HCT116 (cell line): ENCODE results near the gene GUCA2A. TPM values are rescaled to one million over a fixed set of nuclear protein-coding genes. Genes with fewer than 3 reads are reported as not detected.

Experiments
- ATAC-seq: fragments of 200-7000 bp; cut with Tn5 transposase; 2 replicates; pipeline ENCODE4 v1.9.1; 2020; ENCODE audit warnings: mild to moderate bottlenecking, moderate library complexity
- BruUV-seq: library from RNA; stranded (reverse); fragments of 400-500 nt; replicated peaks from 2 replicates; lab custom pipeline; 2021; lab: Mats Ljungman, UMichigan
- CTCF ChIA-PET: fragments of 300-600 bp; sonication (Branson Sonifier 250); formaldehyde crosslinking; loops from one replicate; lab custom pipeline; 2021; ENCODE audit warnings: antibody characterized with exemption; lab: Charles Lee
- POLR2A ChIA-PET: fragments of 300-600, 350-600 bp; sonication (Branson Sonifier 250); formaldehyde crosslinking; loops from one replicate; lab custom pipeline; 2021; ENCODE audit warnings: antibody characterized with exemption; lab: Charles Lee
- RAD21 ChIA-PET, 2 experiments: fragments of 300-600 bp; sonication (Branson Sonifier 250); formaldehyde crosslinking; loops; one replicate each; lab custom pipeline; 2023; ENCODE audit warnings: low total read pairs in 2 of 2; ENCODE audit not compliant: uncharacterized antibody in 2 of 2, unreplicated experiment in 2 of 2, low non-redundant PET in 1 of 2; lab: Charles Lee
- DNase-seq: peaks from one replicate; pipeline ENCODE4 v3.0.0-alpha.2; 2010; ENCODE audit warnings: low read depth, low spot score
- H2AFZ ChIP-seq: fragments of 200-600 bp; shearing (Covaris generic), sonication (generic); 2 replicates; pipeline ENCODE4 v1.6.1; 2017; ENCODE audit warnings: low read depth, mixed run types, mixed read lengths, antibody characterized with exemption, low read length; ENCODE audit not compliant: poor library complexity, severe bottlenecking
- H3K27ac ChIP-seq: 2 replicates; pipeline ENCODE4 v1.5.1; 2012; ENCODE audit warnings: low read depth, low read length
- H3K27me3 ChIP-seq: fragments of 200-600 bp; sonication (generic); 2 replicates; pipeline ENCODE4 v1.6.1; 2016; ENCODE audit warnings: mixed run types, low read length, mixed read lengths; ENCODE audit not compliant: insufficient read depth
- H3K36me3 ChIP-seq, 2 experiments: fragments of 200-500 bp in 1 of 2; fragments of 200-600 bp in 1 of 2; sonication (Bioruptor generic) in 1 of 2; sonication (generic) in 1 of 2; 2 replicates each; pipeline versions ENCODE4 v1.5.1 to v1.6.1; 2014 to 2016; ENCODE audit warnings: low read length in 2 of 2, inconsistent platforms in 1 of 2, mixed read lengths in 1 of 2, mixed run types in 1 of 2; ENCODE audit not compliant: insufficient read depth in 2 of 2, control insufficient read depth in 1 of 2
- H3K4me1 ChIP-seq, 2 experiments: fragments of 200-600 bp in 1 of 2; sonication (generic) in 1 of 2; 2 replicates each; pipeline versions ENCODE4 v1.5.1 to v1.6.1; 2012 to 2017; ENCODE audit warnings: low read length in 2 of 2, inconsistent platforms in 1 of 2, mild to moderate bottlenecking in 1 of 2, mixed read lengths in 1 of 2, mixed run types in 1 of 2, moderate library complexity in 1 of 2; ENCODE audit not compliant: insufficient read depth in 2 of 2, control insufficient read depth in 1 of 2
- H3K4me2 ChIP-seq: fragments of 200-600 bp; sonication (generic); 2 replicates; pipeline ENCODE4 v1.6.1; 2017; ENCODE audit warnings: mixed run types, low read length, mixed read lengths
- H3K4me3 ChIP-seq, 2 experiments: fragments of 200-600 bp in 1 of 2; sonication (generic) in 1 of 2; replicated peaks in 1 of 2; 2 replicates each; pipeline ENCODE4 v1.5.1; 2011 to 2016; ENCODE audit warnings: low read length in 2 of 2, control low read depth in 1 of 2, low read depth in 1 of 2, mild to moderate bottlenecking in 1 of 2, mixed read lengths in 1 of 2, mixed run types in 1 of 2
- H3K79me2 ChIP-seq: fragments of 200-600 bp; sonication (generic); 2 replicates; pipeline ENCODE4 v1.6.1; 2017; ENCODE audit warnings: mild to moderate bottlenecking, mixed run types, low read length, moderate library complexity, mixed read lengths; ENCODE audit not compliant: insufficient read depth
- H3K9ac ChIP-seq: fragments of 200-600 bp; sonication (generic); 2 replicates; pipeline ENCODE4 v1.6.1; 2016; ENCODE audit warnings: low read length, mixed read lengths
- H3K9me2 ChIP-seq: fragments of 200-600 bp; sonication (generic), shearing (Covaris generic); 2 replicates; pipeline ENCODE4 v1.6.1; 2017; ENCODE audit warnings: mixed run types, mild to moderate bottlenecking, moderate library complexity; ENCODE audit not compliant: insufficient read depth
- H3K9me3 ChIP-seq, 2 experiments: fragments of 200-500 bp in 1 of 2; fragments of 200-600 bp in 1 of 2; sonication (Bioruptor generic) in 1 of 2; sonication (generic) in 1 of 2; 2 replicates each; pipeline ENCODE4 v1.6.1; 2014 to 2017; ENCODE audit warnings: low read length in 2 of 2, mixed read lengths in 2 of 2, inconsistent platforms in 1 of 2, low read depth in 1 of 2, mild to moderate bottlenecking in 1 of 2, mixed run types in 1 of 2, moderate library complexity in 1 of 2; ENCODE audit not compliant: control insufficient read depth in 1 of 2, insufficient read depth in 1 of 2
- H4K20me1 ChIP-seq: fragments of 200-600 bp; sonication (generic), shearing (Covaris generic); 2 replicates; pipeline ENCODE4 v1.6.1; 2017; ENCODE audit warnings: mixed run types, mild to moderate bottlenecking, moderate library complexity; ENCODE audit not compliant: insufficient read depth
- ATF3 ChIP-seq: IDR thresholded peaks from 2 replicates; pipeline ENCODE4 v1.6.1; 2012
- CBX3 ChIP-seq: IDR thresholded peaks from 2 replicates; pipeline ENCODE4 v1.6.1; 2012; ENCODE audit warnings: low read depth
- CEBPB ChIP-seq: IDR thresholded peaks from 2 replicates; pipeline ENCODE4 v1.6.1; 2012; ENCODE audit warnings: low read depth
- EGR1 ChIP-seq: IDR thresholded peaks from 2 replicates; pipeline ENCODE4 v1.6.1; 2012; ENCODE audit warnings: low read depth
- ELF1 ChIP-seq: IDR thresholded peaks from 2 replicates; pipeline ENCODE4 v1.6.1; 2012; ENCODE audit warnings: low read depth, borderline replicate concordance
- EZH2phosphoT487 ChIP-seq: fragments of 200-600 bp; IDR thresholded peaks from 2 replicates; pipeline ENCODE4 v1.6.1; 2018; ENCODE audit warnings: antibody characterized with exemption, borderline replicate concordance
- JUND ChIP-seq: IDR thresholded peaks from 2 replicates; pipeline ENCODE4 v1.6.1; 2012
- MAX ChIP-seq: IDR thresholded peaks from 2 replicates; pipeline ENCODE4 v1.6.1; 2012
- POLR2A ChIP-seq: IDR thresholded peaks from 2 replicates; pipeline ENCODE4 v1.7.0; 2011; ENCODE audit warnings: borderline replicate concordance; ENCODE audit not compliant: insufficient read depth, insufficient read length; ENCODE audit errors: extremely low read depth
- POLR2AphosphoS5 ChIP-seq: IDR thresholded peaks from 2 replicates; pipeline ENCODE4 v1.6.1; 2011; ENCODE audit warnings: mild to moderate bottlenecking, low read depth, low read length, moderate library complexity
- REST ChIP-seq: IDR thresholded peaks from 2 replicates; pipeline ENCODE4 v1.6.1; 2012; ENCODE audit warnings: low read depth
- SP1 ChIP-seq: IDR thresholded peaks from 2 replicates; pipeline ENCODE4 v1.6.1; 2012; ENCODE audit warnings: low read depth
- SRF ChIP-seq: IDR thresholded peaks from 2 replicates; pipeline ENCODE4 v1.6.1; 2012; ENCODE audit warnings: low read depth
- TCF7L2 ChIP-seq: IDR thresholded peaks from 2 replicates; pipeline ENCODE4 v1.7.0; 2011; ENCODE audit warnings: borderline replicate concordance, inconsistent platforms; ENCODE audit not compliant: insufficient read depth, insufficient read length; ENCODE audit errors: extremely low read depth
- YY1 ChIP-seq: IDR thresholded peaks from 2 replicates; pipeline ENCODE4 v1.6.1; 2011; ENCODE audit warnings: low read length, low read depth, moderate library complexity, mild to moderate bottlenecking; ENCODE audit not compliant: insufficient replicate concordance; ENCODE audit errors: extremely low read depth
- ZNF274 ChIP-seq: fragments of 200-500 bp; sonication (Bioruptor generic); IDR thresholded peaks from 2 replicates; pipeline ENCODE4 v1.6.1; 2014; ENCODE audit warnings: mild to moderate bottlenecking, low read depth, low read length, inconsistent platforms
- intact Hi-C: fragments of 100-400 bp; cut with micrococcal nuclease; formaldehyde crosslinking; loops from 2 replicates; pipeline ENCODE4 v1.10.0; 2022
- total RNA-seq: library from RNA; stranded (reverse); gene quantifications from one replicate; pipeline ENCODE4 v1.2.1, GENCODE V29; 2021; ENCODE audit not compliant: unreplicated experiment

The GUCA2A gene
- total RNA-seq, 1 experiment from 2014 or later = not detected

GRCh38 chr1:42152119-42152518 is 12.4 kb downstream of the GUCA2A start:
- no peak for TF ChIP-seq ATF3
- no peak for TF ChIP-seq POLR2AphosphoS5
- TF ChIP-seq REST = no peak
- TF ChIP-seq SP1 = no peak
- H3K36me3 ChIP-seq = no peaks in the 10 kb centered on the region
- H3K27ac ChIP-seq = no peak overlapping the region
- no peak overlapping the region for H3K4me2 ChIP-seq
- peaks cover 0 to under 1% of the 10 kb centered on the region in 2 experiments; a peak in 1 of 4 replicates for H3K4me1 ChIP-seq
- no peaks in the 10 kb centered on the region for H3K27me3 ChIP-seq
- ChIA-PET POLR2A (no interaction called here), CTCF (no interaction called here), RAD21 (no interaction called here)
- H3K9me3 ChIP-seq = no peaks in the 10 kb centered on the region
- no peak overlapping the region for H3K4me3 ChIP-seq
- no peaks in the 10 kb centered on the region for H4K20me1 ChIP-seq
- DNase-seq (no peak), ATAC-seq (no peak)
- H3K79me2 ChIP-seq = no peaks in the 10 kb centered on the region
- H2AFZ ChIP-seq = no peak overlapping the region
- intact Hi-C loops = no loop called here
- no TSS peak for BruUV-seq
- no peak overlapping the region for H3K9ac ChIP-seq
- no peaks in the 10 kb centered on the region for H3K9me2 ChIP-seq

- no TSS peak for BruUV-seq
- Histone ChIP-seq H3K9me2 (no peaks in the 10 kb centered on the region), H3K4me1 (peaks cover 0 to 8% of the 10 kb centered on the region in 2 experiments; a peak in 1 of 4 replicates), H3K4me2 (no peak overlapping the region), H4K20me1 (no peaks in the 10 kb centered on the region), H3K9me3 (no peaks in the 10 kb centered on the region), H3K4me3 (no peak overlapping the region), H3K79me2 (no peaks in the 10 kb centered on the region), H3K9ac (no peak overlapping the region), H3K27ac (no peak overlapping the region), H3K36me3 (no peaks in the 10 kb centered on the region), H3K27me3 (no peaks in the 10 kb centered on the region), H2AFZ (no peak overlapping the region)
- RAD21 ChIA-PET = no interaction called here
- POLR2A ChIA-PET = no interaction called here
- intact Hi-C loops = no loop called here
- ATAC-seq (no peak), DNase-seq (no peak)
- CTCF ChIA-PET = interaction anchor here (1.7 kb wide), 1 partner anchor 23 kb away, joined by 8 read pairs; no protein-coding TSS in a partner anchor
- TF ChIP-seq POLR2AphosphoS5 (no peak), SRF (no peak), JUND (no peak), POLR2A (no peak), YY1 (no peak), EZH2phosphoT487 (no peak), MAX (no peak), CEBPB (no peak), ELF1 (no peak), CBX3 (no peak), TCF7L2 (no peak), EGR1 (no peak), ATF3 (no peak), ZNF274 (no peak)
Observed at GRCh38 chr1:42150651-42151050, 13.9 kb downstream of the GUCA2A start.
